OCI-LY7 (cell line): ENCODE measurements around the gene SH2D6. TPM values are rescaled to one million over a fixed set of nuclear protein-coding genes. Genes with fewer than 3 reads are reported as not detected.

Experiments
- BruUV-seq: library from RNA; stranded (reverse); fragments of 400-500 nt; replicated peaks from 2 replicates; lab custom pipeline; 2021; lab: Mats Ljungman, UMichigan
- CTCF ChIA-PET: fragments of 300-600 bp; sonication (Branson Sonifier 250); formaldehyde crosslinking; loops from one replicate; lab custom pipeline; 2022; ENCODE audit warnings: antibody characterized with exemption; ENCODE audit not compliant: unreplicated experiment; lab: Charles Lee
- POLR2A ChIA-PET: fragments of 300-600 bp; sonication (Branson Sonifier 250); formaldehyde crosslinking; loops from one replicate; lab custom pipeline; 2022; ENCODE audit warnings: antibody characterized with exemption; lab: Charles Lee
- DNase-seq: peaks from one replicate; pipeline ENCODE4 v3.0.0-alpha.2; 2015; ENCODE audit warnings: low spot score
- H2AFZ ChIP-seq: fragments of 200-600 bp; sonication (generic), shearing (Covaris generic); 2 replicates; pipeline ENCODE4 v1.6.1; 2014; ENCODE audit warnings: mild to moderate bottlenecking, antibody characterized with exemption, low read length, moderate library complexity
- H3K27ac ChIP-seq: fragments of 200-600 bp; sonication (generic); 2 replicates; pipeline ENCODE4 v1.5.1; 2014; ENCODE audit warnings: mixed run types, low read depth, mild to moderate bottlenecking, moderate library complexity, low read length, inconsistent platforms; ENCODE audit not compliant: poor library complexity, severe bottlenecking
- H3K36me3 ChIP-seq: fragments of 200-600 bp; sonication (generic); 2 replicates; pipeline ENCODE4 v1.6.1; 2014; ENCODE audit warnings: mild to moderate bottlenecking, antibody characterized with exemption, low read length, moderate library complexity, mixed read lengths; ENCODE audit not compliant: insufficient read depth
- H3K4me1 ChIP-seq: fragments of 200-600 bp; sonication (generic); 2 replicates; pipeline ENCODE4 v1.5.1; 2014; ENCODE audit warnings: mild to moderate bottlenecking, low read length; ENCODE audit not compliant: insufficient read depth, poor library complexity, severe bottlenecking
- H3K4me2 ChIP-seq: fragments of 200-600 bp; sonication (generic); 2 replicates; pipeline ENCODE4 v1.6.1; 2014; ENCODE audit warnings: mild to moderate bottlenecking, low read length
- H3K4me3 ChIP-seq: fragments of 200-600 bp; sonication (generic); 2 replicates; pipeline ENCODE4 v1.5.1; 2014; ENCODE audit warnings: mild to moderate bottlenecking, low read depth, low read length; ENCODE audit not compliant: poor library complexity, severe bottlenecking
- H3K79me2 ChIP-seq: fragments of 200-600 bp; sonication (generic); 2 replicates; pipeline ENCODE4 v1.6.1; 2016; ENCODE audit warnings: low read depth, mild to moderate bottlenecking, low read length, moderate library complexity, mixed read lengths; ENCODE audit not compliant: insufficient read depth
- H3K9me2 ChIP-seq: fragments of 200-600 bp; sonication (generic); 2 replicates; pipeline ENCODE4 v1.6.1; 2016; ENCODE audit warnings: mild to moderate bottlenecking, low read length, mixed read lengths; ENCODE audit not compliant: insufficient read depth
- H3K9me3 ChIP-seq: fragments of 200-600 bp; sonication (generic); 2 replicates; pipeline ENCODE4 v1.6.1; 2014; ENCODE audit warnings: mild to moderate bottlenecking, mixed run types, low read length, mixed read lengths
- H4K20me1 ChIP-seq: fragments of 200-600 bp; sonication (generic); 2 replicates; pipeline ENCODE4 v1.6.1; 2014; ENCODE audit warnings: mild to moderate bottlenecking, antibody characterized with exemption, low read length, moderate library complexity, mixed read lengths; ENCODE audit not compliant: insufficient read depth
- EZH2phosphoT487 ChIP-seq: fragments of 200-600 bp; sonication (generic); IDR thresholded peaks from 2 replicates; pipeline ENCODE4 v1.6.1; 2018; ENCODE audit warnings: low read depth, borderline replicate concordance, mild to moderate bottlenecking, mixed run types, antibody characterized with exemption, low read length, moderate library complexity, mixed read lengths
- intact Hi-C: fragments of 100-400 bp; cut with micrococcal nuclease; formaldehyde crosslinking; loops from one replicate; pipeline ENCODE4 v1.10.0; 2022; ENCODE audit not compliant: unreplicated experiment
- total RNA-seq, 2 experiments: library from RNA; depleted of rRNA in 1 of 2; stranded (reverse); fragments of >200 nt in 1 of 2; shearing (Covaris generic) in 1 of 2; gene quantifications; 2 replicates each; pipeline ENCODE4 v1.2.3, GENCODE V29; 2014 to 2022
- TF ChIP-seq, protein P1 (sequence below): fragments of 200-600 bp; sonication (generic); conservative IDR thresholded peaks from 2 replicates; pipeline ENCODE4 v1.5.1; 2014; ENCODE audit warnings: mild to moderate bottlenecking, antibody characterized with exemption, low read length, moderate library complexity, mixed read lengths

SH2D6 gene
- total RNA-seq, 2 experiments from 2014 or later: 0.35 to 2.6 TPM

DNA sequence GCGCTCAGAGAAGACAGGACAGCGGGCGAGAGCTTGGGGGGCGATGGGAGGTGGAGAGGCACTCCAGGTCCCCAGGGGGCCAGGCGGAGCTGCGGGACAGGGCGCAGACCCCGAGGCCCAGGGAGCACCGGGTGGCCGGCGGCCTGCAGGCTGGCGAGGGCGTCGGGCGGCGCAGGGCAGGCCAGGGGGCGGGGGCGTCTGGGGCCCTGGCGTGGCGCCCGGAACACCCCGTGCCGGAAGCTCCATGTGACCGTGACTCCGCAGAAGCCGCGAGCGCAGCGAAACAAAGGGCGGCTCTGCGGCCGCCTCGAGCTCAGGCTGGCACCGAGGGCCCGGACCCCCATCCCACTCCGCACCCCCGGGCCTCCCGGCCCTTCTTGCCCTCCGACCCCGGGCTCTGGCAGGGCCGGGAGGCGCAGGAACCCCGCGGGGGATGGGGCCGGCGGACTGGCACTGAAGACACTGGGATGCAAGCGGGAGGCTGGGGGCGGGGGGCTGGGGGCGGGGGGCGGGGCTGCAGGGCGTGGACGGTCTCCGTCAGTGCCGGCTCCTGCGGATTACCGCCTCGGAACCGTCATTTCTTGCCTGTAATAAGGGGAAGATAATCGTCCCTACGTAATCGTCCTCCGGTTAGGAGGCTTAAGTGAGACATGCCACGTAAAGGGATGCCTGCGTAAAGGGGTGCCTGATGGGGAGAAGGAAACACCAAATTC is 19.1 kb downstream of the SH2D6 start:
- Histone ChIP-seq H3K4me1 (peaks cover 17% of the 10 kb centered on the region), H3K4me3 (peak overlapping the region; percentile 32), H3K9me2 (no peaks in the 10 kb centered on the region), H3K79me2 (no peaks in the 10 kb centered on the region), H3K36me3 (no peaks in the 10 kb centered on the region), H3K4me2 (peak overlapping the region; percentile 52), H2AFZ (peak overlapping the region; percentile 59), H3K9me3 (no peaks in the 10 kb centered on the region), H3K27ac (no peak overlapping the region), H4K20me1 (no peaks in the 10 kb centered on the region)
- intact Hi-C loops: loop anchor here (5.0 kb wide), 1 partner anchor 100 kb away; the partner anchor contains the start of gene MAT2A
- BruUV-seq: no TSS peak
- ChIA-PET CTCF (interaction anchor here (0.6 kb wide), 6 partner anchors 74 to 317 kb away, joined by 3 to 6 read pairs (median 4); no protein-coding TSS in a partner anchor), POLR2A (interaction anchor here (0.6 to 2.0 kb wide), 9 partner anchors 8 to 441 kb away, joined by 3 to 9 read pairs (median 6); partner anchors contain the start of genes ELMOD3, MAT2A, RETSAT and SH2D6)
- TF ChIP-seq EZH2phosphoT487: no peak
- TF ChIP-seq, protein P1, sequence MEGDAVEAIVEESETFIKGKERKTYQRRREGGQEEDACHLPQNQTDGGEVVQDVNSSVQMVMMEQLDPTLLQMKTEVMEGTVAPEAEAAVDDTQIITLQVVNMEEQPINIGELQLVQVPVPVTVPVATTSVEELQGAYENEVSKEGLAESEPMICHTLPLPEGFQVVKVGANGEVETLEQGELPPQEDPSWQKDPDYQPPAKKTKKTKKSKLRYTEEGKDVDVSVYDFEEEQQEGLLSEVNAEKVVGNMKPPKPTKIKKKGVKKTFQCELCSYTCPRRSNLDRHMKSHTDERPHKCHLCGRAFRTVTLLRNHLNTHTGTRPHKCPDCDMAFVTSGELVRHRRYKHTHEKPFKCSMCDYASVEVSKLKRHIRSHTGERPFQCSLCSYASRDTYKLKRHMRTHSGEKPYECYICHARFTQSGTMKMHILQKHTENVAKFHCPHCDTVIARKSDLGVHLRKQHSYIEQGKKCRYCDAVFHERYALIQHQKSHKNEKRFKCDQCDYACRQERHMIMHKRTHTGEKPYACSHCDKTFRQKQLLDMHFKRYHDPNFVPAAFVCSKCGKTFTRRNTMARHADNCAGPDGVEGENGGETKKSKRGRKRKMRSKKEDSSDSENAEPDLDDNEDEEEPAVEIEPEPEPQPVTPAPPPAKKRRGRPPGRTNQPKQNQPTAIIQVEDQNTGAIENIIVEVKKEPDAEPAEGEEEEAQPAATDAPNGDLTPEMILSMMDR: no peak
- DNase-seq: peak; percentile 77

DNA sequence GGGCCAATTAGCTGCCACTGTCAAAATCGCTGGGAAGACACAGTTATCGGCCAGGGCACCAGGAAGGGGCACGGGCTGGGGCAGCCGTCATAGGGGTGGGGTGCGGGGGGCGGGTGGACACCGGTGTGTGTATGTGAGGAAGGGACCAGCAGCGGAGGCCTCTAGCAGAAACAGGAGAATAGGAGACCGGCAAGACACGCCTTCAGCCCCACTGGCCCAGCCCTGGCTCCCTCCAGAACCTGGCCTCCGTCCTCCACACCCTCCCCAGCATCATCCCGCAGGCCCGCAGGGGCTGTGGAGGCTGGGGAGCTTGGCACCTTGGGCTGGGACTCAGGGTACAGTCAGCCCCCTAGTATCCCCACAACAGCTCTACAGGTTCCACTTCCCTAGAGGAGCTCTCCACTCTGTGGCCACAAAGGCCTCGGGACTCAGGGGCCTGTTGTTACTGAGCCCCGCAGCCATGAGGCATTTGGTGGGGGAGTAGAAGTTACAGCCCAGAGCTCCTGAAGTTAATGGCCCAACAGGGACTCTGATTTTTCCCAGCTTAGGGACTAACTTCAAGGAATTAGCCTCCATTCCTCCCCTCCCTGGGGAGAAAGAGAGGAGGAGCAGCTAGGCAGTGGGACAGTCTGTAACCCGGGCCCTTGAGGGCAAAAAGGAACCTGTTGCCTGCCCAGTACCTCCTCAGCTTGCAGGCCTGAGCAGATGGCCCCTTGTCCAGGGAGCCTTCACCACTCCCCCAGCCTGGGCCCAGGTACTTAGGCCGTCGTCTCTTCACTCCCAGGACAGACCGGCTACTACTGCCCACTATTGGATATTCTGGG is 19.9 kb downstream of the SH2D6 start:
- intact Hi-C loops: loop anchor here (5.0 kb wide), 1 partner anchor 99 kb away; the partner anchor contains the start of gene MAT2A
- H3K4me2 ChIP-seq: peak overlapping the region; percentile 52; the same call in 1 of the 2 replicates
- peak overlapping the region; percentile 31 for H3K4me3 ChIP-seq
- CTCF ChIA-PET: no interaction called here
- H3K27ac ChIP-seq: no peak overlapping the region
- no peaks in the 10 kb centered on the region for H3K79me2 ChIP-seq
- no TSS peak for BruUV-seq
- no peaks in the 10 kb centered on the region for H3K9me2 ChIP-seq
- H2AFZ ChIP-seq: no peak overlapping the region
- H3K9me3 ChIP-seq: no peaks in the 10 kb centered on the region
- H3K4me1 ChIP-seq: peaks cover 17% of the 10 kb centered on the region
- POLR2A ChIA-PET: interaction anchor here (0.7 to 2.0 kb wide), 6 partner anchors 10 to 441 kb away, joined by 3 to 9 read pairs (median 6); partner anchors contain the start of genes ELMOD3, MAT2A, RETSAT and SH2D6
- DNase-seq: no peak
- H4K20me1 ChIP-seq: no peaks in the 10 kb centered on the region
- TF ChIP-seq, protein P1: no peak
- H3K36me3 ChIP-seq: no peaks in the 10 kb centered on the region
